GM18868 (cell line): ENCODE results near the gene ZFYVE9.
"Not testable (repeated sequence)": the region's sequence is repeated elsewhere in the genome, so short reads cannot be mapped to it uniquely, and the experiment has no call there.

Experiments
- ATAC-seq: cut with Tn5 transposase; IDR thresholded peaks from one replicate; pipeline ENCODE4 v1.9.1; 2021; ENCODE audit warnings: mild to moderate bottlenecking, moderate library complexity; ENCODE audit not compliant: unreplicated experiment

Gene ZFYVE9

DNA sequence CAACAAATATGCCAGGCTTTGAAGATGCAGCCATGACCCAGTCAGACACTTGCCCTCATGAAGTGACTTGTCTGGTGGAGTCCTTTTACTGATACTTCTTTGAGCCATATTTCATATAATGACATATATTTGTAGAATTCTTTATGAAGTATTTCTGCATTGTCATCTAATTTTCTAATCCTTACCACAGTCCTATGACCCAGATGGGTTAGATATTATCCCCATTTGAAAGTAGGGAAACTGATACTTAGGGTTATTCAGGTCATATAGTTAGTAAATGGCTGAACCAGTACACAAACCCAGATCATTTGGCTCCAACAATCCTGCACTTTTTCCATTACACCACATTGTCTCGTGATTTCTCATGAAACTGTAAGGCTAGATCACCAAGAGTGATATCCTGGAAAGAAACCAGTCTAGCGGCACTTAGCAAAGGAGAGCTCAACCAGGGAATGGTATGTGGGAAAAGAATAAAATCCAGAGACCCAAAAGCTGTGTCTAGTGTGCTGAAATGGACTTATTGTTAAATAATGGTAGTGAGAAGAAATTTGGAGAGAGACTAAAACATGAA lies 49.6 kb downstream of the ZFYVE9 start:
- no peak for ATAC-seq

DNA sequence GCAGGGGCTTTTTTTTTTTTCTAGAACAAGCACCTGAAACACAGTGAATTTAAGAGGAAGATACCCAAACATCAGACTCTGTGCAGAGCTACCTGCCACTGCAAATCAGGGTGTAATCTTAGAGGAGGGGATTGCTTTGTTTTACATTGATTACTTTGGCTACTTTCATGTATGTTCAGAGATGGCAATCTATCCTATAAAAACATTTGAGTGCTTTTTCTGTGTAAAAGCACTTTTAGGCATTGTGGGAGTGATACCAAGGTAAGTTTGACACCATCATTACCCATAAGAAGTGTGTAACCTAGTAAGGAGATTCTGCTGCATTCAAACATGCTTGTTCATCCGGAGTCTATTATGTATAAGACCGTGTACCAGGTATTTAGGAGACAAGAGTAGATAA lies 50.1 kb downstream of the ZFYVE9 start:
- no peak for ATAC-seq

DNA sequence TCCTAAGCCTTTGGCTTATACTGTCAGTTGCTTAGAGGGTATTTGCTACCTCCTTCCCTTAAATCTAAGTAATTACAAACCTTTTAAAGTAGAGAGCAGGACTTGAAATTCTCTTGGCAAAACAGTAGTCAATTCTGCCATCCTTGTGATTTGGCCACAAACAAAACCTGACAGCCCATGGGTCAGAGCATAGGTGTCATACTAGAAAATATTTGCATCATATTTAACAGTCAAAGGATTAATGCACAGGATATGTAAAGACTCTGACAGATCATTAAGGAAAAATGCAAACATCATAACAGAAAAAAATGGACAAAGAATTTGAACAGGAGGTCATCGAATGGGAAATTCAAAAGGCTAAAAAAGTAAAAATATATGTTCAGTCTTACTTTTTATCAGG lies 50.5 kb downstream of the ZFYVE9 start:
- ATAC-seq, result no peak

DNA sequence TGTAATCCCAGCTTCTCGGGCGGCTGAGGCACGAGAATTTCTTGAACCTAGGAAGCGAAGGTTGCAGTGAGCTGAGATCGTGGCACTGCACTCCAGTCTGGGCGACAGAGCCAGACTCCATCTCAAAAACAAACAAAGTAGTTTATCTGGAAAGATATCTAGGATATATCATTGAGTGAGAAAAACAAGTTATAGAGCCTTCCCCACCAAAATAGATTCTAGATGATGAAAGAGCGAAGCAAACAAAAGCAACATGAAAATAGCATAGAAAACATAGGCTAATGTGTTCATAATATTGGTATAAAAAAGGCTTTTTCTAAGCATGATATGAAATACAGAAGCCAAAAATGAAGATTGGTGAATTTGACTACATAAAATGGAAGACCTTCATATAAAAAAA lies 52.1 kb downstream of the ZFYVE9 start:
- no peak for ATAC-seq

DNA sequence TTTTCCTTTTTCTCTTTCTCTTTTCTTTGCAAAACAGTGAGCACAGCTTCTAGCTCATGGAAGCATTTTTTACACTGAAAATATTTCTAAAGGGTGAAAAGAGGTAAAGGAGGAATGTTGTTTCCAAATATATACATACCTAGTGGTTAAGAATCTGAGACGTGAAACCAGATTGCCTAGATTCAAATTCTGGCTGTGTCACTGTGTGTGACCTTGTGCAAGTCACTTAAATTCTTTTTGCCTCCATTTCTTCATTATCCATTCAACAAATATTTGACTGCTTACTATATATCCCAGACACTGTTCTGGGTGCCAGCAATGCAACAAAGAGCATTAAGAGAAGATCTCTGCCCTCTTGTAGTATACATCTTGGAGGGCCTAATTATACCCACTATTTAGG lies 53.3 kb downstream of the ZFYVE9 start:
- no peak for ATAC-seq

DNA sequence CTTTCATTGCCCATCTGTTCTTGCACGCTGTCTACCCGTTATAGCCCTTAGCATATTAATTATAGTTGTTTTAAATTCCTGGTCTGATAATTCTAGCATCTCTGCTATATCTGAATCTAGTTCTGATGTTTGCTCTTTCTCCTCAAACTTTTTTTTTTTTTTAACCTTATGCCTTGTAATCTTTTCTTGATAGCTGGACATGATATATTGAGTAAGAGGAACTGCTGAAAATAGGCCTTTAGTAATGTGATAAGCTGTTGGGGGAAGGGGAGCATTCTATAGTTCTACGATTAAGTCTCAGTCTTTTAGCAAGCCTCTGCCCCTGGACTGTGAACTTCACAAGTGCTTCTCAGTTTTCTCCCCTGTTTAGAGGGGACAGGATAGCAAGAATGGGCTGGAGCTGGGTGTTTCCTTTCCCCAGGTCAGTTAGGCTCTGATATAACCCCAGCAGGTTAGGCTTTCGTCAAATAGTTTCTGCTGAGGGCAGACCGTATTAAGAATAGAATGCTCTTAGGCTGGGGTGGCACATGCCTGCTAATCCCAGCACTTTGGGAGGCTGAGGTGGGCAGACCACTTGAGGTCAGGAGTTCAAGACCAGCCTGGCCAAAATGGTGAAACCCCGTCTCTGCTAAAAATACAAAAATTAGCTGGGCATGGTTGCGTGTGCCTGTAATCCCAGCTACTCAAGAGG lies 62.2 kb downstream of the ZFYVE9 start:
- ATAC-seq, result no peak

DNA sequence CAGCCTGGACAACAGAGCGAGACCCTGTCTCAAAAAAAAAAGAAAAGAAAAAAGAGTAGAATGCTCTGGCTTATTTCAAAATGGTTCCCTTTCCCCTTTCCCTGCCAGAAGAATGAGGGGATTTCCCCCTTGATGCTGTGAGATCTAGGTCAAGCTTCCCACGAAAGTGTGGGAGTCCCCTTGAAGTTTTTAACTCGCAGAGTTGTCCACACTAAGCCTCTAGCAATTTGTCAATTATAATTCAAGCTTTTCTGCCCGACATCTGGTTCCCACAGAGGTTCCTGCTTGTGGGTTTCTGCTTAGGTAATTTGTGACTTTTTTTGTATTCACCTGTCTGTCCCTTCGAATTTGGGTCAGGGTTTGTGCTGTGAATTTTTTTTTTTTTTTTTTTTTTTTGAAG lies 62.8 kb downstream of the ZFYVE9 start:
- ATAC-seq, result no peak

DNA sequence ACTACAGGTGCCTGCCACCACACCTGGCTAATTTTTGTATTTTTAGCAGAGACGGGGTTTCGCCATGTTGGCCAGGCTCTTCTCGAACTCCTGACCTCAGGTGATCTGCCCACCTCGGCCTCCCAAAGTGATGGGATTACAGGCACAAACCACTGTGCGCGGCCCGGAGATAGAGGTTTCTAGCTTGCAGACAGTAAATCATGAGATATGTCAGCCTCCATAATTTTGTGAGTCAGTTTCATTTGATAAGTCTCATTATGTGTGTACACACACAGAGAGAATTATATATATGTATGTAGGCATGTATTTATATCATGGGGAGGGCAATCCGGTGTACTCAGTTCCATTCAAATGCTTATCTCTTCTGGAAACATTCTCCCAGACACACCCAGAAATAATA lies 64.8 kb downstream of the ZFYVE9 start:
- not testable (repeated sequence) for ATAC-seq

DNA sequence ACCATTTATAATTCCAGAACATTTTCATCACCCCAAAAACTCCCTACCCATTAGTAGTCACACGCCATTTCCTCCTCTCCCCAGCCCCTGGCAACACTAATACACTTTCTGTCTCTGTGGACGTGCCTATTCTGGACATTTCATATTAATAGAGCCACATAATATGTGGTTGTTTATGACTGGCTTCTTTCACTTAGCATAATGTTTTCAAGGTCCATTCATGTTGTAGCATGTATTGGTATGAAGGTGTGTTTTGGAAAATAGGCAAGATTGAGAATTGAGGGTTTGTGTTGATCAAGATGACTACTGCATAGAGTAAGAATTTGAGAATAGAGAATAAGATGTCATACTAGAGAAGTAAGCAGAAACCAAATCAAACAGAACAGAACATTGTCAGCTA lies 67.5 kb downstream of the ZFYVE9 start:
- no peak for ATAC-seq

DNA sequence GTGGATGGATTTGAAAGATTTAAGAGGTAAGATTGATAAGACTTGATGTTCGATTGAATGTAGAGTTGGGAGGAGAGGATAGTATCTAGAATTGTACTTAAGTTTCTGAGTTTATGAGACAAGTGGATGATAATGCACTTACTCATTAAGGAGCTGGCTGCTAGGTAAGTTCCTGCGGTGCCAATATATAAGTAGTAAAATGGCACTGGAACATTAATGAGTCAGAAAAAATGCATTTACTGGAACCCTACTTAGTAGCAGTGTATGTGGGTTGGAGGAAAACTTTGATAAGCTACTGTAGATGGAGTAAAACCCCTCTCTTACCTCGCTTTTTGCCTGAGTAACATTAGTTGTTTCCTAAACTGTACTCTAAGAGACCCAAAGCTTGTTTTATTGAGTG lies 68.2 kb downstream of the ZFYVE9 start:
- no peak for ATAC-seq

DNA sequence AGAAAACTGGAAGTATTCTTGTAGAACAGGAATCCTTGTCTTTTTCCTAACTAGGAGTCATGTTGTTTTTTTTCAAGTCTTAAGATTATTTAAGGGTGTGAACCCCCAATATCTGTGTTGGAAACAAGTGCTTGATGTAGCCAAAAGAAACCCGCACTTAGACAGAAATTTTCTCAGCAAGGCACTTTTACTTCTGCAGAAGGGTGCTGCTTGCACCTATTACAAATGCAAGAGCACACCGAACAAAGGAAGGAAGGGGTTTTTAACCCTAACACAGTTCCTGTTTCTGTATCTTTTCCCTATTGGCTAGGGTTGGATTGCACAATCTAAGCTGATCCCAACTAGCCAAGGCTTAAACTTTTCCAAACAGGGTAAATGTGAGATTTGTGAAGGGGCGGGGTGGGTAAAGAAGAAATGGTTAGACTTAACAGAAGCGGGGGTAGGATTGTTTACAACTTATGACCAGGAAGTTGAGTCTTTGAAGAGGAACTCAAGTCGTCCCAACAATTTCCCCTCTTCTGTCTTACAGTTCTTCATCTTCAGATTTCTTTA lies 75.1 kb downstream of the ZFYVE9 start:
- ATAC-seq, result no peak

DNA sequence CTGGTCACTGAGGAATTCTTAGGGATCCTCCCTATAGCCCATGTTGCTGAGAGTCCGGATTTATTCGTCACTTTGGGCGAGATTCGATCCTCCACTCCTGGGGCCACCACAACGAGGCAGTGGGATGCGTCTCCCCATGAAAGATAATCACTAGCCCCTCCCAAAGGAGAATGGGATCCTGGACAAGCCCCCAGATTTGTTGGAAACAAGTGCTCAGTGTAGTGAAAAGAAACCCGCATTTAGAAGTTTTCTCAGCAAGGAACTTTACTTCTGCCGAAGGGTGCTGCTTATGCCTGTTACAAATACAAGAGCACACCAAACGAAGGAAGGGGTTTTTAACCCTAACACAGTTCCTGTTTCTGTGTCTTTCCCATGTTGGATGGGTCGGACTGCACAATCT lies 83.3 kb downstream of the ZFYVE9 start:
- no peak for ATAC-seq

DNA sequence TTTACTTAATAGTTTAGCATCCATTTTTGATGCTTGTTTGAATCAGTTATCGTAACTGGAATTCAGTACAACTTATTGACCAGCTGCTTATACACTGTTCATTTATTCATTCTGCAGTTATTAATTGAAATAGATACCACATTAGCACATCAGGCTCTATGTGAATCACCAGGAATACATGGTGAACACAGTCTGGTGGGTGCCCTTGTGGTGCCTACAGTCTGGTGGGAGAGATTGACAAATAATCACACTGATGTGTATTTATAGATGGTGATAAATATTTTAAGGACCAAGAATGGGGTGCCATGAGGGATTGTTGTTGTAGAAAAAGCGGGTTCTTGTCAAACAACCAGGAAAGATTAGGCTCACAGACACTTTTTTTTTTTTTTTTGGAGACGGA lies 87.6 kb downstream of the ZFYVE9 start:
- ATAC-seq, result no peak

DNA sequence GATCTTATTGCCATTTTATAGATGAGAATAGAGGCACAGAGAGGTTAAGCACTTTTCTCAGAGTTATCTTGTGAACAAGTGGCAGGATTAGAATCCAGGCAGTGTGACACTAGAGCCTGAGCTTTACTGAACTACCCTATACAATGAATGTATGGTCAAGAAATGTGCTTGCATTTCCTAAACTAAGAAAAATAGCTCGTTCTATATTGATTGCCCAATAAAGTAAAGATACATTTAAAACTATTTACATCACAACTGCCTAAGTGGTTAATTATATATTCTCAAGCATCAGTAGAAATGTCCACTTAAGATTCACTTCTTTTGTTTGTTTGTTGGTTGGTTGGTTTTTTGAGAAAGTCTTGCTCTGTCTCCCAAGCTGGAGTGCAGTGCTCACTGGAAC lies 91.6 kb downstream of the ZFYVE9 start:
- no peak for ATAC-seq

DNA sequence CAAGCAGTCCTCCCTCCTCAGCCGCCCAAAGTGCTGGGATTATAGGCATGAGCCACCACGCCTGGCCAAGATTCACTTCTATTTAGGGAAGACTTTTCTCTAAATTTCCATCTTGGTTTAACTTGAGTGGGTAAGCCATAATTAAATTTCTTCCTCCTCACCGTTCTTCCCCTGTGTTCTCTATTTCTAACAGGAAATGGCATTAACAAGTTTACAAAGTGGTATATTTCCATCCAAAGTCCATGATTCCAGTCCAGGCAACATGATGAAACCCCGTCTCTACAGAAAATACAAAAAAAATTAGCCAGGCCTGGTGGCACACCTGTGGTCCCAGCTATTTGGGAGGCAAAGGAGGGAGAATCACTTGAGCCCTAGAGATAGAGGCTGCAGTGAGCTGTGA lies 92.1 kb downstream of the ZFYVE9 start:
- no peak for ATAC-seq

DNA sequence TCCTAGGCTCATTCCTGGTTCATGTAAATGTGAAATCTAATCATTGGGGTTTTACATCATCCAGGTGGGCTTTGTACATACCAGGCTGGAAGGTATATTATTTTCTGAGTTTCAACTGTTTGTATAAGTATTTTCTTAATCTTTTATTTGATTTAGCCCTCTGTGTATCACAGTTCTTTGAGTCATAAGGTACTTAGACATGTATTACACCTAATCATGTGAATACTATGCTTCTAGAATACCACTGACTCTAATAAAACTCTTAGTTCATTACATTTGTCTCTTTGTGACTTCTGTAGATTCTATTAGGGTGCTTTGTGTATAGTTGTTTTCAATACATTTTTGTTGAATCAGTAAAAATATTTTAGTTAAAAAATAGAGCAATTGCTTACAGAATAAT lies 92.8 kb downstream of the ZFYVE9 start:
- no peak for ATAC-seq

DNA sequence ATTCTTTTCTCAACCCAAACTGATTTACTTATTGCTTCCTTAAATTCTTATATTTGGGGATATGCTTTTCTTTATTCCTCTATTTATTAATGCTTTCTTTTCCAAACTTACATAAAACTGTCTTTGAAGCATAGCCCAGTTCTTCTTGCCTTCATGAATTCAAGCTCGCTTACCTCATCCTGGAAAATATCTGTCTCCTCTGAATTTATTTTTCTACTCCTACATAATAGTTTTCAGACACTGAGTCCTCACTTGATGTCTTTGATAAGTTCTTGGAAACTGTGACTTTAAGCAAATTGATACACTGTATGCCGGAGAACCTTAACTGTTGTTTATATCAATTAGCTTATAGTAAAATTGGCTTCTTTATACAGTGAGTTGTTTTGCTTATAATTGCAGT lies 93.8 kb downstream of the ZFYVE9 start:
- no peak for ATAC-seq

DNA sequence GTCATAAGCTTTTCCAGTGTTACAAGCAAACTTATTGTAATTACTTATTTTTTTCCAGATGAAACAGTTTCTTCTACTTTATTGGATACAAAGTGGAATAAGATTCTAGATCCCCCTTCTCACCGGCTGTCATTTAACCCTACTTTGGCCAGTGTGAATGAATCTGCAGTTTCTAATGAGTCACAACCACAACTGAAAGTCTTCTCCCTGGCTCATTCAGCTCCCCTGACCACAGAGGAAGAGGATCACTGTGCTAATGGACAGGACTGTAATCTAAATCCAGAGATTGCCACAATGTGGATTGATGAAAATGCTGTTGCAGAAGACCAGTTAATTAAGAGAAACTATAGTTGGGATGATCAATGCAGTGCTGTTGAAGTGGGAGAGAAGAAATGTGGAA lies 95.5 kb downstream of the ZFYVE9 start:
- no peak for ATAC-seq

DNA sequence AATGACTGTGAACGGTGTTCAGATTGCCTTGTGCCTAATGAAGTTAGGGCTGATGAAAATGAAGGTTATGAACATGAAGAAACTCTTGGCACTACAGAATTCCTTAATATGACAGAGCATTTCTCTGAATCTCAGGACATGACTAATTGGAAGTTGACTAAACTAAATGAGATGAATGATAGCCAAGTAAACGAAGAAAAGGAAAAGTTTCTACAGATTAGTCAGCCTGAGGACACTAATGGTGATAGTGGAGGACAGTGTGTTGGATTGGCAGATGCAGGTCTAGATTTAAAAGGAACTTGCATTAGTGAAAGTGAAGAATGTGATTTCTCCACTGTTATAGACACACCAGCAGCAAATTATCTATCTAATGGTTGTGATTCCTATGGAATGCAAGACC lies 96.6 kb downstream of the ZFYVE9 start:
- no peak for ATAC-seq

DNA sequence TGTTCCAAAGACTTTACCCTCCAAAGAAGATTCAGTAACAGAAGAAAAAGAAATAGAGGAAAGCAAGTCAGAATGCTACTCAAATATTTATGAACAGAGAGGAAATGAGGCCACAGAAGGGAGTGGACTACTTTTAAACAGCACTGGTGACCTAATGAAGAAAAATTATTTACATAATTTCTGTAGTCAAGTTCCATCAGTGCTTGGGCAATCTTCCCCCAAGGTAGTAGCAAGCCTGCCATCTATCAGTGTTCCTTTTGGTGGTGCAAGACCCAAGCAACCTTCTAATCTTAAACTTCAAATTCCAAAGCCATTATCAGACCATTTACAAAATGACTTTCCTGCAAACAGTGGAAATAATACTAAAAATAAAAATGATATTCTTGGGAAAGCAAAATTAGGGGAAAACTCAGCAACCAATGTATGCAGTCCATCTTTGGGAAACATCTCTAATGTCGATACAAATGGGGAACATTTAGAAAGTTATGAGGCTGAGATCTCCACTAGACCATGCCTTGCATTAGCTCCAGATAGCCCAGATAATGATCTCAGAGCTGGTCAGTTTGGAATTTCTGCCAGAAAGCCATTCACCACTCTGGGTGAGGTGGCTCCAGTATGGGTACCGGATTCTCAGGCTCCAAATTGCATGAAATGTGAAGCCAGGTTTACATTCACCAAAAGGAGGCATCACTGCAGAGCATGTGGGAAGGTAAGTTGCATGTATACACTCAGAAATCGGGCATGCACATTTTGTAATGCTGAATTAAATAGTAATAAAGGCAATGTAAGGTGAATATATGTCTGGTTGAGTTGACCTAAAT lies 97.2 kb downstream of the ZFYVE9 start:
- ATAC-seq, result peak; percentile 6

DNA sequence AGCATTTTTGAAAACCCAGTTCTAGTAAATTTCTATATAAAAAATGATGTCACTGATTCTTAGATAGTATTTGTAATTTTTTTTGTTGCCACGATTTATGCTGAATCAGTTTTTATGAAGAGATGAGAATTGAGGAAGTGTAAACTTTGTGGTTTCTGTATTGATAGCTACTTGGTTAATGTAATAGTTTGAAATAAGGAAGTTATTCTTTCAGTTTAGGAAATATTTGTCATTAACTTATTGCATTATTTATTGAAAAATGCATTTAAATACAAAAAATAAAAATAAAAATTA lies 97.8 kb downstream of the ZFYVE9 start:
- peak; percentile 63 for ATAC-seq

DNA sequence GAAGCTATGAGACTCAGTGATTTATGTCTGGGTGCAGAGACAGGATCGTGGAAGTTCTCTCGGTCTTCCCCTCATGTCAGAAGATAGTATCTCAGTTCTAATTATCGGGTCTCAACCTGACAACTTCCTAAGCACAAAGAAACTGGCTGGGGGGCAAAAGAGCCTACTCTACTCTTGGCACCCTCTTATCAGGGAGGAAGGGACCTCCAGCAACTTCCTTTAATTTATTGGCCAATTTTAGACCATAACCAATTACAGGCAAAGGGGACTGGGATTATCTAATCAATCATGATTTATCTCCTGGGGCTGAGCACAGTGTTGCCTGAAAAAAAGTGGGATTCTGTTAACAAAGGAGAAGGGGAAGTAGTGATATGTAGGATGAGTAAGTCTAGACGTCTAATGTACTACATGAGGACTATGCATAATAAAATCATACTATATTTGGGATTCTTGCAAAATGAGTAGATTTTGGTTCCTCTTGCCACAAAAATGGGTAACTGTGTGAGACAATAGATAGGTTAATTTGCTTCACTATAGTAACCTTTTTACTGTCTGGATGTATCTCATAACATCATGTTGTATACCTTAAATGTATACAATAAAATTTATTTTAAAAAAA lies 98.8 kb downstream of the ZFYVE9 start:
- ATAC-seq, result no peak
